SU-DHL-6 (cell line): ENCODE results near the gene HGS.

ENCODE experiments used
- CTCF ChIP-seq: fragments of 200-600 bp; sonication (generic); IDR thresholded peaks from one replicate; pipeline ENCODE4 v1.5.1; 2017; ENCODE audit warnings: antibody characterized with exemption, mild to moderate bottlenecking, low read length, moderate library complexity; ENCODE audit not compliant: insufficient read depth, poor library complexity, severe bottlenecking
- EZH2phosphoT487 ChIP-seq: fragments of 200-600 bp; sonication (generic), shearing (Covaris generic); conservative IDR thresholded peaks from 2 replicates; pipeline ENCODE4 v1.6.1; 2018; ENCODE audit warnings: mild to moderate bottlenecking, antibody characterized with exemption, low read length, moderate library complexity, mixed read lengths

GRCh38 chr17:81695211-81695610 lies 11.4 kb downstream of the HGS start:
- TF ChIP-seq CTCF (no peak), EZH2phosphoT487 (no peak)
